Left hindlimb (tissue), 1 donor: Measurements from ENCODE around the gene AGPAT4.

Source experiments
- DNase-seq: peaks from one replicate; pipeline ENCODE4 v3.0.0-alpha.2; 2018

The AGPAT4 gene

GRCh38 chr6:161162722-161163121 is 111.1 kb downstream of the AGPAT4 start:
- DNase-seq, result no peak

GRCh38 chr6:161161889-161162624 is 111.8 kb downstream of the AGPAT4 start:
- DNase-seq, result no peak

- DNase-seq, result no peak
These were observed 112.7 kb downstream of the AGPAT4 start for GRCh38 chr6:161161121-161161520.

GRCh38 chr6:161154796-161155335 is 119.0 kb downstream of the AGPAT4 start:
- DNase-seq, result no peak

GRCh38 chr6:161153725-161154124 is 120.1 kb downstream of the AGPAT4 start:
- DNase-seq, result no peak

- no peak for DNase-seq
These were observed 120.8 kb downstream of the AGPAT4 start for GRCh38 chr6:161152907-161153662.

- no peak for DNase-seq
These were observed 121.4 kb downstream of the AGPAT4 start for GRCh38 chr6:161152527-161152862.

- no peak for DNase-seq
These were observed 122.0 kb downstream of the AGPAT4 start for GRCh38 chr6:161151660-161152526.

- no peak for DNase-seq
These were observed 122.7 kb downstream of the AGPAT4 start for GRCh38 chr6:161151059-161151645.

- no peak for DNase-seq
These were observed 123.3 kb downstream of the AGPAT4 start for GRCh38 chr6:161150566-161150965.

GRCh38 chr6:161150136-161150535 is 123.7 kb downstream of the AGPAT4 start:
- no peak for DNase-seq

GRCh38 chr6:161143663-161144430 is 130.0 kb downstream of the AGPAT4 start:
- no peak for DNase-seq

- DNase-seq, result no peak
These were observed 130.9 kb downstream of the AGPAT4 start for GRCh38 chr6:161142957-161143296.

GRCh38 chr6:161141173-161141572 is 132.7 kb downstream of the AGPAT4 start:
- DNase-seq, result no peak

- no peak for DNase-seq
These were observed 133.3 kb downstream of the AGPAT4 start for GRCh38 chr6:161140554-161140875.

GRCh38 chr6:161139766-161140553 is 133.9 kb downstream of the AGPAT4 start:
- DNase-seq, result peak; percentile 75

- DNase-seq, result no peak
These were observed 134.5 kb downstream of the AGPAT4 start for GRCh38 chr6:161139304-161139765.

- DNase-seq, result no peak
These were observed 135.1 kb downstream of the AGPAT4 start for GRCh38 chr6:161138543-161139303.

GRCh38 chr6:161137839-161138542 is 135.9 kb downstream of the AGPAT4 start:
- DNase-seq, result no peak

- DNase-seq, result no peak
These were observed 136.5 kb downstream of the AGPAT4 start for GRCh38 chr6:161137320-161137719.
